HG03575 (cell line): Measurements from ENCODE around the gene RAB3C.
"Not testable (repeated sequence)": the region's sequence is repeated elsewhere in the genome, so short reads cannot be mapped to it uniquely, and the experiment has no call there.

Source experiments
- ATAC-seq: cut with Tn5 transposase; IDR thresholded peaks from one replicate; pipeline ENCODE4 v1.9.1; 2021; ENCODE audit not compliant: unreplicated experiment, insufficient number of reproducible peaks, low FRiP score; ENCODE audit errors: extremely low read depth

Gene RAB3C

DNA sequence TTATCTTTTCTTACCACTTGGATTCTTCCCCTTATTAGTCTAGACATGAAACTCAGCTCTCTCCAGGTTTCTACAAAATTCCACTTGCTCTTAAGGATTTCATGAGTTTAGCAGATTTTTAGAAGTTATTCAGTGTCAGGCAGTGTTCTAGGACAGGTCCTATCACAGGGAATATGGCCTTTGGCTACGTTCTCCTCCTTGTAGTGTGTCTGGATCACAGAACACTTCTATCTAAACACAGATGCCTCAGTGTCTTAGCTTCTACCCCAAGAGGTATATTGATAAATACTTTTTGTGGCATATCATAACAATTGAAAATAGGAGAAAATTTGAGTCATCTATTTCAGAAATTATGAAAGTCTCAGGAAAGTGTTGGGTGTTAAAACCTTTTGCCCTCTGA lies 15.6 kb downstream of the RAB3C start:
- no peak for ATAC-seq

DNA sequence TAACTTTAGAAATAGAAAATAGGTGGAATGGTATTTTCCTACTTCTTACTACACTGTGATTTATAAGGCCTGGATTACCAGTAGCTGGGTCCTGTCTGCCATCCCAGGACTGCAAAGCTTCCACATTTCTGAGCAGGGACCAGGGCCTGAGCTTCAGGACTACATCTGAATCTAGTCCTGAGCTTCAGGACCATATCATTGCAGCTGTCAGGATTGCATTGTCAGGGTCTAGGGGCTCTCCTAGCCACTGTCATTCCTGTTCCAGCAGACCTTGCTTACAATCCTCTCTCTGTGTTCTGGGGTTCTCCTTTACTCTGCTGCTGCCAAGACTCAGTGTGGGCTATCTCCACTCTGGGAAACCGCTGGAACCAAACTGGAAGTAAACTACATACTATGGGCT lies 16.3 kb downstream of the RAB3C start:
- ATAC-seq: no peak

DNA sequence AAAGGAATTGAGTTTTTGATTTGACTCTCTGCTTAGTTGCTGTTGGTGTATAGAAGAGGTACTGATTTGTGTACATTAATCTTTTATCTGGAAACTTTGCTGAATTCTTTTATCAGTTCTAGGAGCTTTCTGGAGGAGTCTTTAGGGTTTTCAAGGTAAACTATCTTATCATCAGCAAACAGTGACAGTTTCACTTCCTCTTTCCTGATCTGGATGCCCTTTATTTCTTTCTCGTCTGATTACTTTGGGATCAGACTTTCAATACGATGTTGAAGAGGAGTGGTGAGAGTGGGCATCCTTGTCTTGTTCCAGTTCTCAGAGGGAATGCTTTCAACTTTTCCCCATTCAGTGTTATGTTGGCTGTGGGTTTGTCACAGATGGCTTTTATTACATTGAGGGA lies 17.7 kb downstream of the RAB3C start:
- not testable (repeated sequence) for ATAC-seq

DNA sequence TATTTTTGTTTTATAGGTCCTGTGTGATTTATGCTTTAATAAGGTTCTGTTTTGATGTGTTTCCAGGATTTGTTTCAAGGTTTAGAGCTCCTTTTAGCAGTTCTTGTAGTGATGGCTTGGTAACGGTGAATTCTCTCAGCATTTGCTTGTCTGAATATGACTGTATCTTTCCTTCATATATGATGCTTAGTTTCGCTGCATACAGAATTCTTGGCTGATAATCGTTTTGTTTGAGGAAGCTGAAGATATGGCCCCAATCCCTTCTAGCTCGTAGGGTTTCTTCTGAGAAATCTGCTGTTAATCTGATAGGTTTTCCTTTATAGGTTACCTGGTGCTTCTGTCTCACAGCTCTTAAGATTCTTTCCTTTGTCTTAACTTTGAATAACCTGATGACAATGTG lies 20.0 kb downstream of the RAB3C start:
- ATAC-seq: not testable (repeated sequence)

DNA sequence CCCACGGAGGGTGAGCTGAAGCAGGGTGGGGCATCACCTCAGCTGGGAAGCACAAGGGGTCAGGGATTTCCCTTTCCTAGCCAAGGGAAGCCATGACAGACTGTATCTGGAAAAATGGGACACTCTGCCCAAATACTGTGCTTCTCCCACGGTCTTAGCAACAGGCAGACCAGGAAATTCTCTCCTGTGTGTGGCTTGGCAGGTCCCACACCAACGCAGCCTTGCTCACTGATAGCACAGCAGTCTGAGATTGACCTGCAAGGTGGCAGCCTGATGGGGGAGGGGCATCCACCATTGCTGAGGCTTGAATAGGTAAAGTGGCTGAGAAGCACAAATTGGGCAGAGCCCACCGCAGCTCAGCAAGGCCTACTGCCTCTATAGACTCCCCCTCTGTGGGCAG lies 23.2 kb downstream of the RAB3C start:
- ATAC-seq: no peak

DNA sequence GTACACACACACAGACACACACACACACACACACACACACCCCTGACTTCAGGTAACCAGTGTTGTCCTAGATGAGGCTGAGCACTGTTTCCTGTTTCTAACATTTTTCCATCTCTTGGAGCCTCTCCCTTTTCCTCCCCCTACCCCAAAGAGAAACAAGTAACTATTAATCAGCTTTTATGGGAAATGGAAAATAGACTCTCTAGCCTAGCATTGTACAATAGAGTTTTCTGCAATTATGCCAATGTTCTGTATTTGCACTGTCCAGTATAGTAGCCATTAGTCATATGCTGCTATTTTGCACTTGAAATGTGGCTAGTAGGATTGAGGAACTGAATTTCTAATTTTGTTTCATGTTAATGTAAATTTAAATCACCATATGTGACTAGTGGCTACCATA lies 33.1 kb downstream of the RAB3C start:
- no peak for ATAC-seq

DNA sequence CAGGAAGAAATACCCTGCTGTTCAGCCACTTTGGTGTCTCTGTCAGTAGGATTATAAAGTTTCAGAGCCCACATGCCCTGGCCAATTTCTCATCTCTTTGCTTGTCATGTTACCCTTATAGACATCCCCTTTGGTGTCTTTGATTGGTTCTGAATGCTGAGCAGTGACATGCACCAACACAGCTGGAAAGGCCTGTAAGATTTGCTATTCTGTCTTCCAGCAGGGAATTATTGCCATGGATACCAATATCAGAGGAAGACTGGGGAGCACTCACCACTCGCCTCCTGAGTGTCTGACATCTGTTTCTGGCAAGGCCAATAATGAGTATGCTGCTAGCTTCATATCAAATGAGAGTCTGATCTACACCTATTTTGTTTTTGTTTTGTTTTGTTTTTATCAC lies 34.4 kb downstream of the RAB3C start:
- no peak for ATAC-seq

DNA sequence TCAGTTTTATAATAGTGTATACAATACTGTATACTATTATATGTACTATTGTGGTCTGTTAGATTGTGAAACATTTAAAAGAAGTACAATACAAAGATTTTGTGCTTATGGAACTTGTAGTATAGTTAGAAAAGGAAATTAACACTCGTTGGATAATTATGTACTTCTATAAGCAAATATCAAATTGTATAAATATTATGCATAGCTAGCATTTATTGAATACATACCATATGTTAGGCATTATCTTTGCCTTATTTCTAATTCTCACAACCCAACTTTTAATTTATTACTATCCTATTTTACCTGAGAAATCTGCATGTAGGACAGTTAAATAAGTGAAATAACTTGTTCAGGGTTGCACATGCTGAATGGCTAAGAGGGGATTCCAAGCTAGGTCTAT lies 37.5 kb downstream of the RAB3C start:
- no peak for ATAC-seq

DNA sequence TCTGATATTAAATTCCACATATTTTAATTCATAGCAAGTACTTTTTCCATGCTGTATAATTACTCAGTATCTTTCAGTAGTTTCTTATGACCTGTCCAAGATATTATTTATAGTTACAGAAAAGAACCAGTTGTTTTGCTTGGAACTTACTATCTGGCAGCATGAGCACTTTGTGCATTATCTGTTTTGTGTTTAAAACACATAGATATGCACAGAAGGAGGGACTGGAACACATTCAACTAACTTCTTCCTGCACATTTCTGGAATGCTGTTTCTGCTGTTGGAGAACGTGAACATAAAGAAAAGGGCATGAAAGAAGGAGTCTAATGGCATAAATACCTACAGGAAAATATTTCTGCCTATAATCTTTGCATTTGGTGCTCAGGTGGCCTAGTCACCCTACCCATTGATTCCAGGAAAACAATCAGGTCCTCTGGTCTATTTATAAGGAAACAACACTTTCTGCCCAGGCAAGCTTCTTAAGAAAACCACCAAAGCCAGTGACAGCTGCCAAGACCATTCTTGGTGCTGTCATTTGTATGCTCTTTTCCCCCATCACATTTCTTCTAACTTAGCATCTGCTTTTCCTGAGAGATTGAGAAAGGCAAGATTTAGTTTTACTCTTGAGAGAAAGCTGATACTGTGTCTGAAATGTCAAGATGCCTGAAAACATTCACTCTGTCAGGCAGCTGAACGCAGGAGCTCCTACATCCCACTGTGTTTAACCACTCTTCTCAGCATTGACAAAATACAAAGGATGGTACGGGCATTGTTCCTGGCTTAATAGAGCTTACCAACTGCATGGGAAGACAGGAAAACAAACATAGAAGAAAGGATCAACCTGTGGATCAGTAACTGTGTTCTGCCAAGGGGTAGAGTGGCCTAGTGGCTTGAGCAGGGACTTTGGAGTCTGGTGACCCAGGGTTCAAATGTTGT lies 40.3 kb downstream of the RAB3C start:
- ATAC-seq: no peak

DNA sequence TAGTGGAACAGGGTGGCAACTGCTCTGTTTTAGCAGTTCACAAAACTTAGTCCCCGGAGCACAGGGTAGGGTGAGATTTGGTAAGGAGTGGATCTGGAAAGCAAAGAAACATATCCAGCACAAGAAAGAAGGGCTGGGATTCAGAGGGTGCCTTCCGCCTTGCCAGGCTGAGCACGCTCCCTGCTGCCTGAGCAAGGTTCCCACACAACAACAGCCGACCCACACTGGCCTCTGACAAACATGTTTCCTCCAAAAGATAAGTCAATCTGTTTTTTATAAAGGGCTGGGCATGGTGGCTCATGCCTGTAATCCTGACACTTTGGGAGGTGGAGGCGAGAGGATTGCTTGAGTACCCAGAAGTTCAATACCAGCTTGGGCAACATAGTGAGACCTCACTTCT lies 45.8 kb downstream of the RAB3C start:
- no peak for ATAC-seq

DNA sequence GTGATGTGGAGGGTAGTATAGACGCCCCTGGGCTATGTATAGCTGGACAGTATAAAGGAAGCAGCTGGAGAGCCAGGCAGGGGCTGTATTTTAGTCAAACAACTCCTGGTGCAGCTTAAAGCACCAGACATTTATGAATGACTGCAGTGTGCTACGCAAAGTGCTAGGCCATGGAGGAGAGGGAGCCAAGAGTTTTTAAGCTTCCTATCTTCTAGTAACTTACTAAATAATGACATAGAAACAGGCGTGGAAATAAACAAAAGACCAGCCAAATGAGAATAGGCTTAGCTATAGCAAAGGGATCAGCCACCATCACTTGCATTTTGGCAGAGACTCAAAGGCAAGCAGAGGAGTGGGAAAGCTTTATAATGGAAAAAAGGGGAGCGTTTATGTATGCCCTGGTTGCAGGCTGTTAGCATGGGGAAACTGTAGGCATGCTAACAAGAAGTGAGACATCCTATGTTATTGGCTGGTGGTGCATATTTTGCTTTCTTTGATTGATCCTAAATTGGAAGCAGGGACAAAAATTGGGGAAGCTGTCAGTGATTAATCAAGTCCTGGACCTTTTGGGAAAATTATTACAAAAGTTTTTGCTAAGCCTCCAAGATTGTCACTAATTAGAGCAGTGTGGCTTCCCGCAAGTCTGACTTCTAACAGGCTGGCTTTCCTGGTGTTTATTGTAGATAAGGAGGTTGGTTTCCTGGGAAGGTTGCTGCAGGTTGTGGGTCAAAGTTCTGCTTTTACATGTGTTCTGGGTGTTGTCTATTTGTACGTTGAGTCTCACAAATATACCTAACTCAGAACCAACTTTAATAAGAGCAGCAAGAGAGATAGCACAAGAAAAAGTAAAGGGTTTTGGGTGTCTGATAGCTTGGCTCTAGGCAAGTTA lies 46.6 kb downstream of the RAB3C start:
- ATAC-seq: no peak

DNA sequence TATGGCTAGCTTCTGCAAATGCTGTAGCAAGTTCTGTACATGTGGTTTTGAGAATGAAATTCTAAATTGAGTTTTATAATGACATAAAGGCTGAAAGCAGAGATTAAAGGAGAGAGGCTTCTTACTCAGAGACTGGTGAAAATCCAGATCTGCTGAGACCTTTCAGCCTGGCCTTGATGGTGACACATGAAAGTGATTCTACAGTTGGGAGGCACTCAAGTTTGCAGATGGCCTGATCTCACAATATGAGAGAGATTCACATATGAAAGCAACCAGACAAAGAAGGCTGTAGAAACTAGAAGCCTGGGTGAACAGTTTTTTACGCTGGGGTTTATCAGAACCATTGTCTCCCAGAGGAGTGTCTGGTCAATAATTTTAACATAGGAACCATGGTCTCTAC lies 49.0 kb downstream of the RAB3C start:
- ATAC-seq: no peak

DNA sequence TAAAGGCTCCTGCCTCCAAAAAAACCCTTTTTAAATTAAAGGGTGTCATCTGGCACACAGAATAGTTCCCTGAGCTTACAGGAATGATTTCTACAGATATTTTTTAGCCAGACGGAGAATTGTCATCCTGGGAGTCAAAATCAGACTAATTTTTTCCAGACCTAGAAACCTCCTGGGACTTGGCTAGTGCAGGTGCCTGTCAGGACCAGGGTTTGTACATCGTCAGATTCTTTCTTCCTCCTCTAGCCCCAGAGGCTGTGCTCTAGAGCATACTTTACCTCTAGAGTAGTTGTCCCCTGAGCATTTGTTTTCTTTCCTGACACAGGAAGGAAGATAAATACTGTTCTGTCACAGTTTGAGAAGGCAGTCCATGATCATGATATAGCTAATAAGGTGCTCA lies 52.5 kb downstream of the RAB3C start:
- no peak for ATAC-seq

DNA sequence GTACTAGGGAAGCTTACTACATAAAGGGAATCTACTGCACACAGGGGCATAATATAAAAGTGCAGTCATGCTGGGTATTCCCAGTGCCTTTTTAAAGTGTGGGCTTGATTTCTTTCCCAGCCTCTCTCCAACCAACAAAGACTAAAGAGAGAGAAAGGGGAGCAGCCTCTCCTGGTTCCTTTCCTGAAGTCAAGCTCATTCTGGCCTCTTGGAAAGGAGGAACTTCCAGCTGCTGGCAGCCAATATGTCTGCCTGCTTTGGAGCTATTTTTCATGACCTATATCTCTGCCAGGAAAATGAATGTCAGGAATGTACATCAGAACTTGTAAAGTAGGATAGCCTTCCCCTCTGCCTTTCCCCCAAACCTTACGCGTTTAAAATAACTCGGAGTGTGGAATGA lies 57.1 kb downstream of the RAB3C start:
- no peak for ATAC-seq

DNA sequence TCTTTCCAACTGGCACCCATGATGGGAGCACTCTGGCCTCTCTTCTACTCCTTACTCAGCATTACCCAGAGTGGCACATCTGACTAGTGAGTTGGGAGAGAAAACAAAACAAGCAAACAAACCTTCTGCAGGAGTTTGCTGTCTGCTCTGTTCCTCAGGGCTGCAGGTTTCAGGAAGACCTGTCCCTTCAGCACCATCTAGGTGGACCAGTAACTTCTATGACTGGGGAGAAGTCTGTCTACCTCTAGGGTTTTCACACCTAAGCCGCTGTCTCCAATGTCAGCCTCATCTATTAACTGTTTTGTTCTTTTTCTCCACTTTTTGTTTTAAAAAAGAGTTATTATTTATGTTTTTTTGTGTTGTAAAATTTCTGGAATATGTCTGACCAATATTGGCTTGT lies 58.7 kb downstream of the RAB3C start:
- ATAC-seq: no peak

DNA sequence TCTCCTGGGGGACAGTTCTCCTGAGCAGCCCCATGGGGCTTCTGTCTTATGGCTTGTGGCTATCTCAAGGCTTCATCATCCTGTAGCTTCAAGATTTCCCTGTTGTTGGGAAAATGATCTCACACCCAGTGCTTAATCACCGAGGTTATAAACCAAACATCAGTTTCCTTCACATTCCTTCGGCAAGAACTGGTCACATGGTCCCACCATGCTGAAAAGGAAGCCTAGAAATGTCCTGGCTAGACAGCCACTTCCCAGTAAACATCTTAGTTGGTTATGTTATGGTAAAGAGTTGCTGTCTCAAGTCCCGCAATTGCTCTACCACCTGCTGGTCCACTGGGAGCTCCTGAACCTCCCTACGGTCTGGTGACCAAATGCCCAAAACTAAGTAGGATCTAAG lies 66.0 kb downstream of the RAB3C start:
- no peak for ATAC-seq

DNA sequence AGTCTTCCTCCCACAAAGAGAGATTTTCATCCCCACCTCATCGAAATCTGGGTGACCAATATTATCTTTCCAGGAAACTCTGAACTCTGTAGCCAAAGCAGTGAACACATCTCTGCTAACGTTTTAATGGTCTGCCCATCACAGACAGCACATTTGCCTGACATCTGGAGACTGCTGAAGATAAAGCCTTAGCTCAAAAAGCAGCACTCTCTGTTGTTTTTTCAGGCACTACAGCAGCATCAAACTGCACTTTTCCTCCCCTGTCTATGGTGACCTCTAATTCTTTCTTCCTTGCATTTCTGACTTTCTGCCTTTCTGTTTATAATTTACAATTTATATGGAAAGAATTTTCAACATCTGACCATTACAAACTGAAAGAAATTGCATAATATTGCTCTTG lies 66.8 kb downstream of the RAB3C start:
- ATAC-seq: no peak

DNA sequence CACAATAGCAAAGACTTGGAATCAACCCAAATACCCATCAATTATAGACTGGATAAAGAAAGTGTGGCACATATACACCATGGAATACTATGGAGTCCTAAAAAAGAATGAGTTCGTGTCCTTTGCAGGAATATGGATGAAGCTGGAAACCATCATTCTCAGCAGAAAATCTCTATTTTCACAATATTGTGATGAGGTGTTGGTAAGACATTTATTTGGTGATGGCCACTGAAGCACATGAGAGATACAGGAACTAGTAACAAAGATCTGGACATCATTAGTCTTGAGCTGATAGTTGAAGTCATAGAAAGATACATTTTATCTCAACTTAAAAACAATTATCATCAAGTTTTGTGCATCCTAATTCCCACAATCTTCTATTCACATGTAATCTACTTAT lies 70.6 kb downstream of the RAB3C start:
- ATAC-seq: no peak

DNA sequence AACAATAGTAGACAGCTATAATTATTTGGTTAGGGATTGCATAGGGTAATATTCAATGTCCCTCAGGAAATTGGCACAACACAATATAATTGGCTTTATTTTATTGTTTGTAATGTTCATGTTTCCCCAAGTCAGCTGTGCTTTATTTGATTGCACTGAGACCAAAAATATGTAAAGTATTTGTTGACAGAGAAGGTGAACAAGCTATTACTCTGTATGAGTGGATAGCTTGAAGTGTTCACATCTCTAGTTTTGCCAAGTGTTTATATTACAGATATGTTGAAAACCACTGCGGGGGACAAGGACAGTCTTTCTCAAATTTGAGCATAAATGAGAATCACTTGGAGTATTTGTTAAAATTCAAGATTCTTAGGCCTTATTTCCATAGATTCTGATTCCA lies 83.3 kb downstream of the RAB3C start:
- ATAC-seq: no peak
